MCF 10A (cell line): ENCODE measurements around the gene C2orf72. TPM values are rescaled to one million over a fixed set of nuclear protein-coding genes. Genes with fewer than 3 reads are reported as not detected.

ENCODE experiments used
- BruUV-seq: library from RNA; stranded (reverse); fragments of 400-500 nt; replicated peaks from 2 replicates; lab custom pipeline; 2021; lab: Mats Ljungman, UMichigan
- CTCF ChIA-PET: fragments of 300-600 bp; sonication (Branson Sonifier 250); formaldehyde crosslinking; extraction: SDS; loops from one replicate; lab custom pipeline; 2021; ENCODE audit warnings: antibody characterized with exemption, inconsistent platforms; lab: Yijun Ruan, JAX
- POLR2A ChIA-PET: fragments of 300-600, 350-650 bp; sonication (Branson Sonifier 250); formaldehyde crosslinking; extraction: SDS; loops from one replicate; lab custom pipeline; 2020; ENCODE audit warnings: antibody characterized with exemption, inconsistent platforms; lab: Yijun Ruan, JAX
- DNase-seq: peaks from one replicate; pipeline ENCODE4 v3.0.0-alpha.2; 2018; ENCODE audit not compliant: unreplicated experiment
- H3K27ac Mint-ChIP-seq: one replicate; pipeline ENCODE4 v1.8.0; 2022; ENCODE audit warnings: mild to moderate bottlenecking, low read depth, mixed read lengths; ENCODE audit not compliant: unreplicated experiment
- H3K27me3 Mint-ChIP-seq: one replicate; pipeline ENCODE4 v1.8.0; 2022; ENCODE audit warnings: mixed read lengths; ENCODE audit not compliant: insufficient read depth, unreplicated experiment
- H3K36me3 Mint-ChIP-seq: one replicate; pipeline ENCODE4 v1.8.0; 2022; ENCODE audit warnings: mild to moderate bottlenecking, moderate library complexity, mixed read lengths; ENCODE audit not compliant: insufficient read depth, unreplicated experiment
- H3K4me1 Mint-ChIP-seq: one replicate; pipeline ENCODE4 v1.8.0; 2022; ENCODE audit warnings: mixed read lengths; ENCODE audit not compliant: insufficient read depth, unreplicated experiment
- H3K4me3 Mint-ChIP-seq: one replicate; pipeline ENCODE4 v1.8.0; 2022; ENCODE audit warnings: mild to moderate bottlenecking, moderate library complexity, mixed read lengths; ENCODE audit not compliant: unreplicated experiment
- H3K9me3 Mint-ChIP-seq: one replicate; pipeline ENCODE4 v1.8.0; 2022; ENCODE audit warnings: mixed read lengths; ENCODE audit not compliant: unreplicated experiment
- intact Hi-C: fragments of 100-400 bp; cut with micrococcal nuclease; formaldehyde crosslinking; loops from 2 replicates; pipeline ENCODE4 v1.14.1; 2022
- total RNA-seq: library from RNA; stranded (reverse); gene quantifications from 2 replicates; pipeline ENCODE4 v1.2.3, GENCODE V29; 2022
- TF ChIP-seq, protein P1 (sequence below): fragments of 200-600 bp; IDR thresholded peaks from one replicate; pipeline ENCODE4 v1.8.0; 2022; ENCODE audit warnings: antibody characterized with exemption, mild to moderate bottlenecking; ENCODE audit not compliant: unreplicated experiment

The C2orf72 gene
- total RNA-seq, 1 experiment from 2014 or later: not detected

DNA sequence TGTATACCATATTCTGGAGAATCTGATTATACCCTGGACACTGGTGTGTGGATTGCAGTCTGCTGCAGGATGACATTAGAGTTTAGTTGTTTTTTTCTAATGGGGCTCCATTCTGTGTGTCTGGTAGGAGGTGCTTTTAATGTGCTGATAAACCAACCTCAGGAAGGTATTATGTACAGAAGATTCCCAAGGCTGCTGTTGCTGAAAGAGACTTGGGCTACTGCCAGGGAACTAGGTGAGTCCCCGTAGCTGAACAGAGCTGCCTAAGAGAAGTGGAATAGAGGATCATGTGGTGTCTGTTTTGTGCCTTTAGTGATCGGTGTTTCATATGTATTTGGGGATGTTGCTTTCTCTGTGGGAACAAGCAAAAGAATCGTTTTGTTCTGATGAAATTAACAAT is 24.9 kb upstream of the C2orf72 start:
- Mint-ChIP-seq H3K36me3 (no peaks in the 10 kb centered on the region), H3K9me3 (no peaks in the 10 kb centered on the region), H3K27me3 (peaks cover 53% of the 10 kb centered on the region), H3K4me1 (peaks cover 14% of the 10 kb centered on the region), H3K4me3 (no peak overlapping the region), H3K27ac (no peak overlapping the region)
- DNase-seq: no peak
- intact Hi-C loops: no loop called here
- ChIA-PET CTCF (interaction anchor here (0.6 kb wide), 1 partner anchor 16 kb away, joined by 3 read pairs; no protein-coding TSS in a partner anchor), POLR2A (no interaction called here)
- TF ChIP-seq, protein P1, sequence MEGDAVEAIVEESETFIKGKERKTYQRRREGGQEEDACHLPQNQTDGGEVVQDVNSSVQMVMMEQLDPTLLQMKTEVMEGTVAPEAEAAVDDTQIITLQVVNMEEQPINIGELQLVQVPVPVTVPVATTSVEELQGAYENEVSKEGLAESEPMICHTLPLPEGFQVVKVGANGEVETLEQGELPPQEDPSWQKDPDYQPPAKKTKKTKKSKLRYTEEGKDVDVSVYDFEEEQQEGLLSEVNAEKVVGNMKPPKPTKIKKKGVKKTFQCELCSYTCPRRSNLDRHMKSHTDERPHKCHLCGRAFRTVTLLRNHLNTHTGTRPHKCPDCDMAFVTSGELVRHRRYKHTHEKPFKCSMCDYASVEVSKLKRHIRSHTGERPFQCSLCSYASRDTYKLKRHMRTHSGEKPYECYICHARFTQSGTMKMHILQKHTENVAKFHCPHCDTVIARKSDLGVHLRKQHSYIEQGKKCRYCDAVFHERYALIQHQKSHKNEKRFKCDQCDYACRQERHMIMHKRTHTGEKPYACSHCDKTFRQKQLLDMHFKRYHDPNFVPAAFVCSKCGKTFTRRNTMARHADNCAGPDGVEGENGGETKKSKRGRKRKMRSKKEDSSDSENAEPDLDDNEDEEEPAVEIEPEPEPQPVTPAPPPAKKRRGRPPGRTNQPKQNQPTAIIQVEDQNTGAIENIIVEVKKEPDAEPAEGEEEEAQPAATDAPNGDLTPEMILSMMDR: no peak
- BruUV-seq: no TSS peak

DNA sequence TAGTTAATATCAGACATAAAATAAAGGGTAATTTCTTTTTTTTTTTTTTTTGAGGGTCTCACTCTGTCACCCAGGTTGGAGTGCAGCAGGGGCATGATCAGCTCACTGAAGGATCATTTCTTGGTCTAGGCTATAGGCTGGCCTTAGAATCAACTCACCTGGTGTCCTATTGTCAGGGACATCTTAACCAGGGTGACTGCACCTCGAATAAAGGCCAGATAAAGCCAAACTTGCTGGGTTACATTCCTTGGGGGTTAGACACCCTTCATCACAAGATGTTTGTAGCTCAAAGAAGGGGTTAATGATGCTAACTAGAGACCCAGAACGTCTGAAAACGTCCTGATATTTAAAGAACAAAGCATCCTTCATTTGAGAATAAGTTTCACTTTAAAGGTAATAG is 23.5 kb upstream of the C2orf72 start:
- peaks cover 14% of the 10 kb centered on the region for H3K4me1 Mint-ChIP-seq
- H3K4me3 Mint-ChIP-seq: no peak overlapping the region
- POLR2A ChIA-PET: interaction anchor here (0.9 kb wide), 1 partner anchor 13 kb away, joined by 3 read pairs; no protein-coding TSS in a partner anchor
- intact Hi-C loops: no loop called here
- no peaks in the 10 kb centered on the region for H3K36me3 Mint-ChIP-seq
- CTCF ChIA-PET: no interaction called here
- no peak overlapping the region for H3K27ac Mint-ChIP-seq
- peaks cover 42% of the 10 kb centered on the region for H3K27me3 Mint-ChIP-seq
- no TSS peak for BruUV-seq
- no peaks in the 10 kb centered on the region for H3K9me3 Mint-ChIP-seq
- TF ChIP-seq, protein P1: no peak
- no peak for DNase-seq

DNA sequence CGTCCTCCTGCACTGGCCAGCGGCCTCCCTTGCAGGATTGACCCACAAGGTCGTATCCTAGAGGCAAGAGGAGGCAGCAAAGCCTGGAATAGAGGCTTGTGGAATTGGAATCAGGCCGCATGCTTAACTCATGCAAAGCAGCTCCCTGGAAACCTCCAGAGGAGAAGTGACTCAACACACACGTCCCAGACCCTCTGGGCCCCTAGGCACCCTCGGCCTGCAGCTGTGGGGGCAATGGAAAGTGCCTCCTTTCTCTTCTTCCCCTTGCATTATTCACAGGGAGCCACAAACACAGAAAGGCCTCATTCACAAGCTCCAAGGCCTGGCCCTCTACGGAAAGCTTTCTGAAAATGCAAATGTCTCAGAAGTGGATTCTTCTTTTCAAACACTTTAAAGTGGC is 21.8 kb upstream of the C2orf72 start:
- peaks cover 14% of the 10 kb centered on the region for H3K4me1 Mint-ChIP-seq
- ChIA-PET POLR2A (interaction anchor here (0.6 to 1.4 kb wide), 2 partner anchors 9 to 62 kb away, joined by 3 to 4 read pairs; no protein-coding TSS in a partner anchor), CTCF (interaction anchor here (0.5 kb wide), 1 partner anchor 608 kb away, joined by 3 read pairs; no protein-coding TSS in a partner anchor)
- H3K9me3 Mint-ChIP-seq: no peaks in the 10 kb centered on the region
- intact Hi-C loops: no loop called here
- H3K36me3 Mint-ChIP-seq: no peaks in the 10 kb centered on the region
- BruUV-seq: no TSS peak
- H3K4me3 Mint-ChIP-seq: no peak overlapping the region
- H3K27me3 Mint-ChIP-seq: peaks cover 25% of the 10 kb centered on the region
- H3K27ac Mint-ChIP-seq: no peak overlapping the region
- TF ChIP-seq, protein P1: no peak
- DNase-seq: no peak

DNA sequence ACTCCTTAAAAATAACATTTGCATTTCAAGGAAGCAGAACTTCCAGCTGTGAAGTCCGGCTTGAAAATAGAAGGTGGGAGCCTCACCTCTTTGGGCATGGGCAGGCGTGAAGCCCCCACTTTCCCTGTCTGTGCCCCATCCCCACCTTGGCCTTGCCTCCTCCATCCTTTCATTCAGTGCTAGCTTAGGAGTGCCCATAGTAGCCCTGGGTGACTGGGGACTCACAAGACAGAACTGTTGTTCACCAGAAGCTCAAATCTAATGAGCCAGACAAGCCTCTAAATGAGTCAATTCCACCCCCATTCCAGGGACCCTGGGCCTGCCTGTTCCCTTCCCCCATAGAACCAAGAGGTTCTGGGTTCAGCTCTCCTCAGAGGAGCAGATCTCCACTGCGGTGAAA is 21.4 kb upstream of the C2orf72 start:
- H3K4me3 Mint-ChIP-seq: no peak overlapping the region
- peaks cover 14% of the 10 kb centered on the region for H3K4me1 Mint-ChIP-seq
- no peak for DNase-seq
- peaks cover 23% of the 10 kb centered on the region for H3K27me3 Mint-ChIP-seq
- TF ChIP-seq, protein P1: no peak
- POLR2A ChIA-PET: interaction anchor here (1.4 kb wide), 1 partner anchor 9 kb away, joined by 4 read pairs; no protein-coding TSS in a partner anchor
- intact Hi-C loops: no loop called here
- no peak overlapping the region for H3K27ac Mint-ChIP-seq
- no TSS peak for BruUV-seq
- H3K36me3 Mint-ChIP-seq: no peaks in the 10 kb centered on the region
- CTCF ChIA-PET: interaction anchor here (0.5 to 0.7 kb wide), 2 partner anchors 113 to 607 kb away, joined by 3 read pairs; no protein-coding TSS in a partner anchor
- H3K9me3 Mint-ChIP-seq: no peaks in the 10 kb centered on the region
